Medulla oblongata (tissue), 1 donor: Measurements from ENCODE around the gene NNT.

Experiments used
- DNase-seq: peaks from one replicate; pipeline ENCODE4 v3.0.0-alpha.2; 2015; ENCODE audit errors: extremely low spot score

NNT gene

GRCh38 chr5:43623048-43623680 is 20.2 kb downstream of the NNT start:
- no peak for DNase-seq

GRCh38 chr5:43627028-43627427 is 24.0 kb downstream of the NNT start:
- no peak for DNase-seq

DNA sequence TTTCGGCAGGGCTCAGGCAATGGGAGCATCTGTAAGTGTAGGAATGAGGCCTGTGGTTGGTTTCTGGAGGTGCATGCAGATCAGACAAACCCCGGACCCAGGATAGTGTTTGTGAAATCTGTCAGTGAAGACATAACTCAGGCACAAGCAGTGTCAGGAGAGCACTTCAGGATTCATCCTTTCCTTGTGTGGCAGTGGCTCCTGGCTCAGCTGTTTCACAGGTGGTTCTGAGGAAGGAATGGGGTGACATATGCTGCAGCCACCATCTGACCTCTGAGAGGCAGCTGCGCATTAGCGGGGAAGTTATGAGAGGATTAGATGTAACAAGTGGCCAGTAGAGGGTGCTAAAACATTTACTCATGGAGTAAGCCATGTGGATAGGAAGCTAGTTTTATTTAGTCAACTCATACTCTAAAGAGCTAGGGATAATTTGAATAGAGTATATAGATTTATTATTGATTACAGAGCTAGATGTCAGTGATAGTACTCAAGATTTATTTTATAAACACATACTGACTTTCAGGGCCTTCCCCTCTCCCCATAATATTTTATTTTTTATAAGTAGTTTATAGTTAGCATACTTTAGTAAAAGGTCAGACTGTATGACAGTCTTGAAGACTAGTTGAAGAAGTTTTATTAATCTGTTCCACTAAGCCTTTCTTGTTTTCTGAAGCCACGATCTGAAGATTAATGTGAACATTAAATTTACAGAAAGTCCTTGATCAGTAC is 28.4 kb downstream of the NNT start:
- DNase-seq, result peak; percentile 86

DNA sequence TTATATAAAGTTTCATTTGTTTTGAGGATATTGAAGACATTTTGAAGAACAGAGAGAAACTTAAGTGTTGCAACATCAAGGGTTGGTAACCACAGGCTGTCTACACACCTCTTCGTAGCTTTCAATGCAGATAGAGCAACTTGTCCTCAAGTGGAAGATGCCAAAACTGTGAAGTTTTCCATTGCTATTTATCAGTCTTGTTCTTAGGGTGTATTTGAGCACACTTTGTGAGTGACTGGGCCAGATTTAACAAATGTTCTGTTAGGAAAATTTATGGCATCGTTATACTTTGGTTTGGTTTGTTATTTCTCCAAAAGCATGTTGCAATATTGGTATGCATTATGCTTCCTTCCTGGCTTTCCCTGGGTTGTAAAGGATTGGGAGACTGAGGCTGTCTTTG is 31.6 kb downstream of the NNT start:
- no peak for DNase-seq

DNA sequence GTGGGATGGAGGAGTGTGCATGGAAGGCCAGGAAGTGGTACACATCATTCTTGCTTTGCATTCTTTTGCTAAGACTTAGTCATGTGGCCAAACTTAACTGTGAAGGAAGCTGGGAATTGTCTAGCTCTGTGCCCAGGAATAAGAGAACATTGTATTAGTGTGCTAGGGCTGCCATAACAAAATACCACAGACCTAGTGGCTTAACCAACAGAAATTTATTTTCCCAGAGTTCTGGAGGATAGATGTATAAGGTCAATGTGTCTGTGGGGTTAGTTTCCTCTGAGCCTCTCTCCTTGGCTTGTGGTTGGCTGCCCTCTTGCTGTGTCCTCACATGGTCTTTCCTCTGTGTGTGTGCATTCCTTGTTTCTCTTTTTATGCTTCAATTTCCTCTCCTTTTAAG is 32.4 kb downstream of the NNT start:
- no peak for DNase-seq

GRCh38 chr5:43636076-43636475 is 33.1 kb downstream of the NNT start:
- DNase-seq, result no peak

DNA sequence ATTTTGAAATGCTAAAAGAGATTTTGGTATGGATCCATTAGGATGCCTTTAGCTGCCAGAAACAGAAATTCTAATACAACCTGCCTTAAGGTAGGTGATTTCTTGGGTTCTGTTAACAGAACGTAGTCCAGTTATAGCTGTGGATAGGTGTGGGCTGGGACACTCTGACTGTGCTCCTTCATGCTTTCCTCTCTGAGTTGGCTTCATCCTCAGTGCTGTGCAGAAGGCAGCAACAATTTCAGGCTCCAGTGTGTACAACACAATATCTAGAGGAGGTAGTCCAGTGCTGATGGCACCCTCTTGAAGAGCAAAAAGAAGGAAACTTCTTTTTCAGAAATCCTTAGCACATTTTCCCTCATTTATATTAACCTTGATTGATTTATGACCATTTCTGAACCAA is 34.4 kb downstream of the NNT start:
- no peak for DNase-seq

GRCh38 chr5:43638107-43638506 is 35.1 kb downstream of the NNT start:
- DNase-seq, result no peak

DNA sequence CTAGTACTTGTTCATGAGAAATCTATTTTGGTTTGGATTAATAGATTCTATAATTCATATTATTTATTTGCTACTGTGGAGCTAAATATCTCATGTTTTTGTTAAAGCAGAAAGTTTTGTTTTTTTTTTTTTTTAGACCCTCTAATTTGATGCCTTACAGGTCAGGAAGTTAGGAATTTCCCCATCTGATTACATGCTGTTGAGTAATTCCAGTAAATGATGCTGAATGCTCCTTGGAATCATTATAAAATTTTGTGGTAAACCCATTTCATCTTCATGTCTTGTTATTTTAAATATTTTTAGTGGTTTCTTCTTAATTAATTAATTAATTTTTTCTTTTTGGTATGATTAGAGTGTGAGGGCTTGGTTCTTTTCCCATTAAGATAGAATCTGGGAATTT is 35.6 kb downstream of the NNT start:
- DNase-seq, result no peak

DNA sequence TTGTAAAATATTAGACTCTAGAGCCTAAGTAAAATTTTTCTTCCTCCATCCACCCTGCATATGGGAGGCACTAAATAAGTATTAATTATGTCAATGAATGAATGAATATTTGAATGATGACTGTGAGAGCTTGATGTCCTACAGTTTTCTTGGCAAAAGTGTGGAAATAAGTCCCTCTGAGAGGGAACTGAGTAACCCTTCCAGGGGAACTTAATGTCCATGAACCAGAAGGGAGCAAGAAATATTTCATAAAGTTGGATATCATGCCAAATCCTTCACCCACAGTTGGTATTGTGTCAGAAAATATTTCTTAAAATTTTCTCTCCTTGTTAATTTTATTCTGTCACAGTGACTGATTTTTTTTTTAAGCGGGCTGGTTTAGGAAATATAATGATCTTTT is 36.6 kb downstream of the NNT start:
- DNase-seq, result no peak

GRCh38 chr5:43642428-43642827 is 39.4 kb downstream of the NNT start:
- DNase-seq, result peak; percentile 28

GRCh38 chr5:43643327-43643726 is 40.3 kb downstream of the NNT start:
- no peak for DNase-seq

DNA sequence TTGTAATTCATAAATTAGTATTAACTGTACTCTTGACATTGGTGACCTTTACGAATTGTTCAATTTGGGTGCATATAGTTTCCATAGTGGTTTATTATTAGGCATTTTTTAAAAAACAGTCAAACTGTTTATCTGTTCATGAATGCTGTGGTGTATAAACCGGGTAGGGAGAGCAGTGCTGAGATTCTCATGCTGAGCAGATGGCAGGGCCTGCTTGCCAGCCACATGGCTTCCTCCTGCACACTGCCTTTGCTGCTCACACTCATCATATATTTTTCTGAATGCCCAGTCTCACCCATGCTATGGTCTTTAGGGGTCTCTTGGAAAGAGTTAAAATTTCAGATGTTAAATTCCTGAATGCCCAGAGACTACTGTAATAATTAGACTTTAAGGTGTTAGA is 40.8 kb downstream of the NNT start:
- no peak for DNase-seq

DNA sequence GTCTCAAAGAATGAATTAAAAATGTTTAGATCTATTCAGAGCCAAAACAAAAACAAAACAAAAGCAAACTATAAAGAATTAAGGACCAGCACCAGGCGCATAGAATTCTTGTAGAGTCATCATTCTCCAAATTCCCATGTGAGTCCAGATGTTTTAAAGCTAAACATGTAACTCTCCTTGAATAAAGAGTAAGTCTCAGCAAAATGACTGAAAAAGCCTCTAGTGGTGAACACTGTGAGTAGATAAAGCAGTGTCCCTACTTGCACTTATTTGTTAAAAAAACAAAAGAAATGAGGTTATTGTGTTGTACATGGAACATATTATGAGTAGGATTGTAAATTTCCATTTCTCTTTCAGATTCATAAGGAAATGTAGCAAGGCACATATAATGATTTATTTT is 44.0 kb downstream of the NNT start:
- no peak for DNase-seq

- DNase-seq, result no peak
Measured at GRCh38 chr5:43647789-43648188, 44.8 kb downstream of the NNT start.

GRCh38 chr5:43648499-43649124 is 45.6 kb downstream of the NNT start:
- no peak for DNase-seq

GRCh38 chr5:43649256-43649655 is 46.3 kb downstream of the NNT start:
- DNase-seq, result no peak

DNA sequence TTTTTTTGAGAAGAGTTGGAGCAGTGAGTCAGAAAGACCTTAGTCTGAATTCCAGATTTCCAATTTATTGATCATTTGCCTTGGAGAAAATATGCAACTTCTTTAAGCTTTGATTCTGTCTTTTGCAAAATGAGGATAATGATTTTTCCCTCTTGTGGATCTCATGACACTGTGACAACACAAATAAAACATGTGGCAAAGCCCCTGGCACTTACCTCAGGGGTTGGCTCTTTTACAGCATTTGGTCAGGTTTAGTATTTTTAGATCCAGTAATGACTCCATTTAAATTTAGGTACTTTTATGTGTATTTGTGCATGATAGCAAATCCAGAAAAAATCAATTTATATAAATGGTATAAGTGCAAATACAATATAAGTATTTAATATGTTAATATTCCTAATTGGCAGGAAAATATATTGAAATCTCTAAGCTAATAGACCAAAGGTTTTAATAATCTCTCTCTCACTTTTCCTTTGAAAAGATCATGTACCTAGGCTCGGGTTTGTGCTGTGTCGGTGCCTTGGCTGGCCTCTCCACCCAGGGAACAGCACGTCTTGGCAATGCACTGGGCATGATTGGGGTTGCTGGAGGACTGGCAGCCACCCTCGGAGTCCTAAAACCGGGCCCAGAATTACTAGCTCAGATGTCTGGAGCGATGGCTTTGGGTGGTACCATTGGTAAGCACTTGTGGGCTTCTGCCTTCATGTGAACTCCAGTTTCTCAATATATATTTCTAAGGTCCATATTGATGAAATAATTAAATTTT is 49.7 kb downstream of the NNT start:
- no peak for DNase-seq

- DNase-seq, result no peak
Measured at GRCh38 chr5:43658509-43658908, 55.5 kb downstream of the NNT start.

- DNase-seq, result no peak
Measured at GRCh38 chr5:43659075-43659474, 56.1 kb downstream of the NNT start.

DNA sequence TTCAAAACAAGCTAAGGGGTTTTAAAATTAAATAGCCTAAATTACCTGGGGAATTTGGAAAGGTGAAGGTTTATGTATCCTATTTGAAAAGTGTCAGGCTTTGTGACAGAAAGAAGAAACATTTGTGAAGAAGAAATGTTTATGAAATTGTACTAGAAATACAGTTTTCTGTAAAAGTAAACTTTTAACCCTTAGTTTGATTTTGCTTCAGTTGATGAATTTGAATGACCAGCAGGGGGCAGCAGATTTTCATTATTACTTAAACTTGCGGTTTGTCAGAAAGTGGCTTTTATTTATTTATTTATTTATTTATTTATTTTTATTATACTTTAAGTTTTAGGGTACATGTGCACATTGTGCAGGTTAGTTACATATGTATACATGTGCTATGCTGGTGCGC is 58.1 kb downstream of the NNT start:
- DNase-seq, result peak; percentile 38

DNA sequence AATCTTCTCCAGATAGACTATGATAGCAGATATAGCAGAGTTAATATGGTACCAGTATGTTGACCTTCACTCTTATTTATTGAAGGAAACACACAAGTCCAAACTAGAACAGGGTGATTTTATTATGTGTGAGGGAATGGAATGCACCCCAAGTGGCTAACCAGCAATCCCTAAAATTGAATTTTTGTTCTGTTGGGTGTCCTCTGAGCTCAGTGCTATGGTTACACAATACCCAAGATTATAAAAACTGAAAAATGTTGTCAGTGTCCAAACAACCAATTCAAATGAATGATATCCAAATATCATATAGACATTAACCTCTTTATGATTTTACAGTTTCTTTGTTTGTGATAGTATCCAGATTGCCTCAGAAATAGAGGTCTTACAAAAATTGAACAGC is 60.9 kb downstream of the NNT start:
- no peak for DNase-seq
